ENCODE measurements around the gene GPR179.

Gene GPR179

DNA sequence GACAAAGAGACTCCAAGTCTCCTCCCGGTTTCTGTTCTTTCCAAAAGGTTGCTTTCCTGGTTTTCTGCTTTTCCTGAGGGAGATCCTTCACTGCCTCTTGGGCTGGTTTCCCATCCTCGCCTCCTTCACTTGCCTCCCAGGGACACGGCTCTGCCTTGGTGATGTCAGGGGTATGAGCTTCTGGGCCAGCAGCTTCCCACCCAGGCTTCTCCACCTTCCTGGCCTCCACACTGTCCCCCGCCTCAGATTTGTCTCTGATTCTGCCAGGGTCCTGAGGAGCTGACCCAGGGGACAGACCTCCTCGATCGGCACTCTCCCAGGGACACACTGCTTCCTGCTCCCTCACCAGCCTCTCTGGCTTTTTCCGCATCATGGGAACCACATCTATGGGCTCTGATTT lies 14.5 kb downstream of the GPR179 start:
- Histone ChIP-seq H3K27me3 (ENCODE audit: low read length) (no peaks in the 10 kb centered on the region), H3K79me2 (ENCODE audit: insufficient read depth, low read length) (no peaks in the 10 kb centered on the region), H3K36me3 (ENCODE audit: low read length) (no peaks in the 10 kb centered on the region), H3K27ac (ENCODE audit: low read depth, low read length) (no peak overlapping the region), H3K9me2 (replicated peaks; ENCODE audit: insufficient read depth, low read length) (no peaks in the 10 kb centered on the region), H3K4me3 (ENCODE audit: insufficient read depth, low read length, poor library complexity, severe bottlenecking) (no peak overlapping the region), H3K4me2 (ENCODE audit: low read depth, low read length, poor library complexity, severe bottlenecking) (no peak overlapping the region), H4K20me1 (ENCODE audit: low read depth, low read length) (no peaks in the 10 kb centered on the region), H3K9me3 (ENCODE audit: insufficient read depth, low read length) (no peaks in the 10 kb centered on the region), H3F3A (ENCODE audit: insufficient read depth) (no peaks in the 10 kb centered on the region), H3K9ac (ENCODE audit: low read length) (no peak overlapping the region), H2AFZ (ENCODE audit: low read depth, low read length, severe bottlenecking) (no peak overlapping the region)
- TF ChIP-seq, protein P1, sequence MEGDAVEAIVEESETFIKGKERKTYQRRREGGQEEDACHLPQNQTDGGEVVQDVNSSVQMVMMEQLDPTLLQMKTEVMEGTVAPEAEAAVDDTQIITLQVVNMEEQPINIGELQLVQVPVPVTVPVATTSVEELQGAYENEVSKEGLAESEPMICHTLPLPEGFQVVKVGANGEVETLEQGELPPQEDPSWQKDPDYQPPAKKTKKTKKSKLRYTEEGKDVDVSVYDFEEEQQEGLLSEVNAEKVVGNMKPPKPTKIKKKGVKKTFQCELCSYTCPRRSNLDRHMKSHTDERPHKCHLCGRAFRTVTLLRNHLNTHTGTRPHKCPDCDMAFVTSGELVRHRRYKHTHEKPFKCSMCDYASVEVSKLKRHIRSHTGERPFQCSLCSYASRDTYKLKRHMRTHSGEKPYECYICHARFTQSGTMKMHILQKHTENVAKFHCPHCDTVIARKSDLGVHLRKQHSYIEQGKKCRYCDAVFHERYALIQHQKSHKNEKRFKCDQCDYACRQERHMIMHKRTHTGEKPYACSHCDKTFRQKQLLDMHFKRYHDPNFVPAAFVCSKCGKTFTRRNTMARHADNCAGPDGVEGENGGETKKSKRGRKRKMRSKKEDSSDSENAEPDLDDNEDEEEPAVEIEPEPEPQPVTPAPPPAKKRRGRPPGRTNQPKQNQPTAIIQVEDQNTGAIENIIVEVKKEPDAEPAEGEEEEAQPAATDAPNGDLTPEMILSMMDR (IDR thresholded peaks at IDR 0.05; ENCODE audit: insufficient read depth, low read length, poor library complexity, severe bottlenecking): no peak
- no peak for TF ChIP-seq EZH2phosphoT487 (conservative IDR thresholded peaks at IDR 0.05; ENCODE audit: low read length)

DNA sequence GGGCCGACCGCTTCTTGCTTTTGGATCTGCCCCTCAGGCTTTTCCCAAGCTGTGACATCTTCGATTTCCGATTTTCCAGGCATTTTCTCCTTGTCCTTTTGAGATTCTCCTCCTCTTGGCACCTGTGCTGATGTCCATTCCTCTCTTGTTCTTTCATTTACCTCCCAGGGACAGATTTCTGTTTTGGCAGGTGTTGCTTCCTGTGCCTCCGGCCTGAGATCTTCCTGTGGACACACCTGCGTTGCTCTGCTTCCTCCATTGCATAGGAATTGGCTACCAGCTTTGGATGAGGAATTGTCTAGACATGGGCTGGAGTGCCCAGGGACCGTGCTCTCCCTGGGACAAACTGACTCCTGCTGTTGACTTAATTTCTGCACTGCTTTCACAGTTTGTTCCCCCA lies 15.1 kb downstream of the GPR179 start:
- TF ChIP-seq, protein P1 (IDR thresholded peaks at IDR 0.05; ENCODE audit: insufficient read depth, low read length, poor library complexity, severe bottlenecking): no peak
- TF ChIP-seq EZH2phosphoT487 (conservative IDR thresholded peaks at IDR 0.05; ENCODE audit: low read length): no peak
- Histone ChIP-seq H2AFZ (ENCODE audit: low read depth, low read length, severe bottlenecking) (no peak overlapping the region), H3K9me2 (replicated peaks; ENCODE audit: insufficient read depth, low read length) (no peaks in the 10 kb centered on the region), H3K79me2 (ENCODE audit: insufficient read depth, low read length) (no peaks in the 10 kb centered on the region), H3K9me3 (ENCODE audit: insufficient read depth, low read length) (no peaks in the 10 kb centered on the region), H4K20me1 (ENCODE audit: low read depth, low read length) (no peaks in the 10 kb centered on the region), H3K27ac (ENCODE audit: low read depth, low read length) (no peak overlapping the region), H3F3A (ENCODE audit: insufficient read depth) (no peaks in the 10 kb centered on the region), H3K27me3 (ENCODE audit: low read length) (no peaks in the 10 kb centered on the region), H3K4me3 (ENCODE audit: insufficient read depth, low read length, poor library complexity, severe bottlenecking) (no peak overlapping the region), H3K36me3 (ENCODE audit: low read length) (no peaks in the 10 kb centered on the region), H3K9ac (ENCODE audit: low read length) (no peak overlapping the region), H3K4me2 (ENCODE audit: low read depth, low read length, poor library complexity, severe bottlenecking) (no peak overlapping the region)

DNA sequence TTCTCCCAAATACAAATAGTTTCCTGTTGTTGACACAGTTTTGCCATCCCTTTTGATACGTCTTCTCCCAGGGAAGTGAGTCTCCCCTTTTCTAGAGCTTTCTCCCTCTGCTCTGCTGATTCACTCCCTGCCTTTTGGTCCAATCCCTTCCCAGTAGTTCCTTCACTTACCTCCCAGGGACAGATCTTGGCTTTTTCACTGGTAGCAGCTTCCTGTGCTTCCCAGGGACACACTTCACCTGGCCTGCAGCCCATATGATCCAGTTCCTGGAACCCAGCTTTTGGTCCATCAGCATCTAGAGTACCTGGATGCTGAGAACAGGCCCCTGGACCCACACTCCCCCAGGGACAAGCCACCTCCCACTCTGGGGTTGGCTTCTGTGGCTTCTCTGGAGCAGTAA lies 15.8 kb downstream of the GPR179 start:
- Histone ChIP-seq H3K4me3 (ENCODE audit: insufficient read depth, low read length, poor library complexity, severe bottlenecking) (no peak overlapping the region), H2AFZ (ENCODE audit: low read depth, low read length, severe bottlenecking) (no peak overlapping the region), H3K36me3 (ENCODE audit: low read length) (no peaks in the 10 kb centered on the region), H3K9ac (ENCODE audit: low read length) (no peak overlapping the region), H3K9me3 (ENCODE audit: insufficient read depth, low read length) (no peaks in the 10 kb centered on the region), H3K27me3 (ENCODE audit: low read length) (no peaks in the 10 kb centered on the region), H3K27ac (ENCODE audit: low read depth, low read length) (no peak overlapping the region), H3K4me2 (ENCODE audit: low read depth, low read length, poor library complexity, severe bottlenecking) (no peak overlapping the region), H3K9me2 (replicated peaks; ENCODE audit: insufficient read depth, low read length) (no peaks in the 10 kb centered on the region), H3K79me2 (ENCODE audit: insufficient read depth, low read length) (no peaks in the 10 kb centered on the region), H3F3A (ENCODE audit: insufficient read depth) (no peaks in the 10 kb centered on the region), H4K20me1 (ENCODE audit: low read depth, low read length) (no peaks in the 10 kb centered on the region)
- no peak for TF ChIP-seq EZH2phosphoT487 (conservative IDR thresholded peaks at IDR 0.05; ENCODE audit: low read length)
- TF ChIP-seq, protein P1 (IDR thresholded peaks at IDR 0.05; ENCODE audit: insufficient read depth, low read length, poor library complexity, severe bottlenecking): no peak

All from SU-DHL-6 (cell line).